Measurements from ENCODE around the gene NAAA.

NAAA gene

GRCh38 chr4:75940692-75941253, at the start of gene NAAA:
NAAA (minus strand) TSS chr4:75941013; CDS start chr4:75940949, 64 bp downstream.
- H3K36me3 ChIP-seq (replicated peaks; ENCODE audit: insufficient read depth, low read length): no peaks in the 10 kb centered on the region
- peak within 1 kb of the TSS; percentile 56; the same call in 1 of the 2 replicates for H3K27ac ChIP-seq (ENCODE audit: low read length)
- H3K9me3 ChIP-seq (replicated peaks; ENCODE audit: insufficient read depth, low read length): no peaks in the 10 kb centered on the region
- no peaks in the 10 kb centered on the region for H3K9me2 ChIP-seq (replicated peaks; ENCODE audit: insufficient read depth, low read length)
- no peaks in the 10 kb centered on the region for H4K20me1 ChIP-seq (ENCODE audit: insufficient read depth, low read length)
- DNase-seq: peak; percentile 85
- H3K4me2 ChIP-seq (ENCODE audit: low read depth, low read length): peak within 1 kb of the TSS; percentile 80
- no peaks in the 10 kb centered on the region for H3K27me3 ChIP-seq (replicated peaks; ENCODE audit: insufficient read depth, low read length)
- TF ChIP-seq EZH2 (optimal IDR thresholded peaks at IDR 0.05; ENCODE audit: low read depth, low read length): no peak
- peak; percentile 5; the same call in 1 of the 2 replicates for TF ChIP-seq CTCF (IDR thresholded peaks at IDR 0.05; ENCODE audit: low read length)
- no peak for TF ChIP-seq EZH2phosphoT487 (IDR thresholded peaks at IDR 0.05; ENCODE audit: low read length)
- no peaks in the 10 kb centered on the region for H3K79me2 ChIP-seq (ENCODE audit: low read length)
- peak within 1 kb of the TSS; percentile 73 for H3K4me3 ChIP-seq (ENCODE audit: low read length)
- peak within 1 kb of the TSS; percentile 62 for H3K9ac ChIP-seq (ENCODE audit: low read length)
- no peaks in the 10 kb centered on the region; the same call in 1 of the 2 replicates for H3K4me1 ChIP-seq (ENCODE audit: low read length)
- H2AFZ ChIP-seq (ENCODE audit: low read length): peak within 1 kb of the TSS; percentile 67
- peaks cover 13% of the 10 kb centered on the region for H3F3A ChIP-seq (ENCODE audit: insufficient read depth, low read length)

GRCh38 chr4:75989846-75990528, 49.2 kb upstream of the NAAA start:
- H3K9me3 ChIP-seq (replicated peaks; ENCODE audit: insufficient read depth, low read length): no peaks in the 10 kb centered on the region
- peak overlapping the region; percentile 82 for H3K9ac ChIP-seq (ENCODE audit: low read length)
- H3K27me3 ChIP-seq (replicated peaks; ENCODE audit: insufficient read depth, low read length): no peaks in the 10 kb centered on the region; the same call in 1 of the 2 replicates
- H3K4me1 ChIP-seq (ENCODE audit: low read length): peaks cover 12% of the 10 kb centered on the region
- TF ChIP-seq EZH2 (optimal IDR thresholded peaks at IDR 0.05; ENCODE audit: low read depth, low read length) (no peak), CTCF (IDR thresholded peaks at IDR 0.05; ENCODE audit: low read length) (no peak)
- no peaks in the 10 kb centered on the region for H3F3A ChIP-seq (ENCODE audit: insufficient read depth, low read length)
- H3K27ac ChIP-seq (ENCODE audit: low read length): peak overlapping the region; percentile 60; the same call in 1 of the 2 replicates
- H3K4me2 ChIP-seq (ENCODE audit: low read depth, low read length): peak overlapping the region; percentile 88
- H4K20me1 ChIP-seq (ENCODE audit: insufficient read depth, low read length): 0 out of 2 replicates have a peak, but pooled peaks cover 5% of the 10 kb centered on the region
- H3K9me2 ChIP-seq (replicated peaks; ENCODE audit: insufficient read depth, low read length): no peaks in the 10 kb centered on the region
- no peaks in the 10 kb centered on the region for H3K36me3 ChIP-seq (replicated peaks; ENCODE audit: insufficient read depth, low read length)
- H3K79me2 ChIP-seq (ENCODE audit: low read length): peaks cover 58% of the 10 kb centered on the region
- DNase-seq: peak; percentile 51
- peak overlapping the region; percentile 84 for H3K4me3 ChIP-seq (ENCODE audit: low read length)
- peak overlapping the region; percentile 91 for H2AFZ ChIP-seq (ENCODE audit: low read length)

- H3K9ac ChIP-seq (ENCODE audit: low read length): no peak overlapping the region
- H3F3A ChIP-seq (ENCODE audit: insufficient read depth, low read length): no peaks in the 10 kb centered on the region
- 0 out of 2 replicates have a peak, but pooled peaks cover 11% of the 10 kb centered on the region for H4K20me1 ChIP-seq (ENCODE audit: insufficient read depth, low read length)
- no peak for DNase-seq
- H3K79me2 ChIP-seq (ENCODE audit: low read length): peaks cover 61% of the 10 kb centered on the region
- H3K4me3 ChIP-seq (ENCODE audit: low read length): no peak overlapping the region
- no peaks in the 10 kb centered on the region for H3K9me3 ChIP-seq (replicated peaks; ENCODE audit: insufficient read depth, low read length)
- no peaks in the 10 kb centered on the region; the same call in 1 of the 2 replicates for H3K36me3 ChIP-seq (replicated peaks; ENCODE audit: insufficient read depth, low read length)
- H2AFZ ChIP-seq (ENCODE audit: low read length): no peak overlapping the region
- no peak for TF ChIP-seq CTCF (IDR thresholded peaks at IDR 0.05; ENCODE audit: low read length)
- TF ChIP-seq EZH2 (optimal IDR thresholded peaks at IDR 0.05; ENCODE audit: low read depth, low read length): no peak
- H3K27me3 ChIP-seq (replicated peaks; ENCODE audit: insufficient read depth, low read length): no peaks in the 10 kb centered on the region
- no peaks in the 10 kb centered on the region for H3K9me2 ChIP-seq (replicated peaks; ENCODE audit: insufficient read depth, low read length)
- H3K4me2 ChIP-seq (ENCODE audit: low read depth, low read length): no peak overlapping the region
- no peak overlapping the region for H3K27ac ChIP-seq (ENCODE audit: low read length)
- peaks cover 12% of the 10 kb centered on the region for H3K4me1 ChIP-seq (ENCODE audit: low read length)
Observed at GRCh38 chr4:75985116-75985515, 44.3 kb upstream of the NAAA start.

Data from MM.1S (cell line).